Measurements from ENCODE around the gene FGD2.

GRCh38 chr6:37042150-37042549, 36.7 kb downstream of the FGD2 start:
- TF ChIP-seq CTCF (IDR thresholded peaks at IDR 0.05; ENCODE audit: insufficient read depth, low read length), result no peak
- no peak for TF ChIP-seq REST (IDR thresholded peaks at IDR 0.05; ENCODE audit: insufficient replicate concordance, low read depth)
